ENCODE measurements around the gene VSX2. TPM values are rescaled to one million over a fixed set of nuclear protein-coding genes. Genes with fewer than 3 reads are reported as not detected.

Gene VSX2
- total and polyA plus RNA-seq, 2 donors (not counting 1 experiment from before 2014, with no cell fraction given) = not detected

- H3K27ac Mint-ChIP-seq = peak within 1 kb of the TSS; percentile 88
- no peaks in the 10 kb centered on the region for H3K27me3 Mint-ChIP-seq
- no peaks in the 10 kb centered on the region for H3K27me3 ChIP-seq (replicated peaks in 1 of 4; ENCODE audit: control extremely low read depth in 1 of 4, control insufficient read depth in 3 of 4, insufficient read depth in 4 of 4, low read length in 3 of 4)
- H3K4me1 ChIP-seq (ENCODE audit: control insufficient read depth in 2 of 2, insufficient read depth in 2 of 2, low read length in 2 of 2) = peaks cover 11 to 14% of the 10 kb centered on the region in 2 donors
- H3K9ac ChIP-seq (ENCODE audit: low read length) = peak within 1 kb of the TSS; percentile 88
- peaks cover 23% of the 10 kb centered on the region for H3K4me1 Mint-ChIP-seq
- peak within 1 kb of the TSS; percentile 69 to 81 for H3K27ac ChIP-seq (ENCODE audit: low read length in 2 of 2)
- POLR2A ChIA-PET = interaction anchor here (1.1 kb wide), 1 partner anchor 98 kb away, joined by 3 read pairs; no protein-coding TSS in a partner anchor
- no peaks in the 10 kb centered on the region for H3K9me3 ChIP-seq (ENCODE audit: control extremely low read depth in 1 of 3, control insufficient read depth in 2 of 3, insufficient read depth in 1 of 3, low read length in 2 of 3)
- CTCF ChIA-PET = interaction anchor here (0.6 to 2.1 kb wide), 5 partner anchors 9 to 98 kb away, joined by 3 to 10 read pairs (median 3); no protein-coding TSS in a partner anchor
- H3K4me2 ChIP-seq (replicated peaks; ENCODE audit: low read depth, low read length, poor library complexity, severe bottlenecking) = peak within 1 kb of the TSS; percentile 86
- 13% methylated on average over 48 of the region's 61 CpGs for WGBS (ENCODE audit: insufficient coverage)
- no peaks in the 10 kb centered on the region for H4K20me1 ChIP-seq (ENCODE audit: control insufficient read depth, insufficient read depth, low read length, poor library complexity, severe bottlenecking)
- peak within 1 kb of the TSS; percentile 95 for H2AFZ ChIP-seq (ENCODE audit: insufficient read depth, low read depth, low read length, poor library complexity, severe bottlenecking)
- peaks cover 39% of the 10 kb centered on the region for H3K79me2 ChIP-seq (ENCODE audit: control insufficient read depth, insufficient read depth, low read length)
- intact Hi-C loops (cut with micrococcal nuclease) = loop anchor here (1.0 to 5.0 kb wide), 6 partner anchors 46 to 700 kb away; partner anchors contain the start of genes AREL1, EIF2B2, FCF1 and ISCA2
- DNase-seq = peak; percentile 90
- peak; percentile 98 for ATAC-seq (ENCODE audit: low read depth)
- peak within 1 kb of the TSS; percentile 95 for H3K4me3 Mint-ChIP-seq
- H3K4me3 ChIP-seq (ENCODE audit: control extremely low read depth in 1 of 5, extremely low read depth in 1 of 5, insufficient read depth in 1 of 5, low read depth in 2 of 5, low read length in 4 of 5) = peak within 1 kb of the TSS; percentile 69 to 96 (median 86)
- no peaks in the 10 kb centered on the region for H3K9me3 Mint-ChIP-seq (ENCODE audit: insufficient read depth)
- peaks cover 2 to 14% of the 10 kb centered on the region in 2 experiments for H3K36me3 ChIP-seq (replicated peaks in 1 of 2; ENCODE audit: control extremely low read depth in 1 of 2, control insufficient read depth in 1 of 2, extremely low read depth in 1 of 2, insufficient read depth in 2 of 2, low read length in 1 of 2)
- TF ChIP-seq CTCF (IDR thresholded peaks at IDR 0.05) (peak; percentile 59), EZH2 (IDR thresholded peaks at IDR 0.05; ENCODE audit: borderline replicate concordance, insufficient read depth, low read depth, low read length, poor library complexity, severe bottlenecking) (no peak)
These were observed 63.7 kb downstream of the VSX2 start, which contains the start of gene ABCD4 for GRCh38 chr14:74302634-74303569. ABCD4 (minus strand) TSS chr14:74302934; CDS start chr14:74302912, 22 bp downstream.
